Stimulated activated CD4-positive, alpha-beta T cell treated with anti-CD3 and anti-CD28 coated beads, TNF-alpha, amount 100 ng/mL, for 24 hours (primary cell): ENCODE data around the gene SPINK4.

Experiments
- DNase-seq, 3 experiments: peaks; one replicate each; pipeline ENCODE4 v3.0.0-alpha.2; 2020; ENCODE audit warnings: low read depth in 3 of 3

The SPINK4 gene, protein sequence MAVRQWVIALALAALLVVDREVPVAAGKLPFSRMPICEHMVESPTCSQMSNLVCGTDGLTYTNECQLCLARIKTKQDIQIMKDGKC

DNA sequence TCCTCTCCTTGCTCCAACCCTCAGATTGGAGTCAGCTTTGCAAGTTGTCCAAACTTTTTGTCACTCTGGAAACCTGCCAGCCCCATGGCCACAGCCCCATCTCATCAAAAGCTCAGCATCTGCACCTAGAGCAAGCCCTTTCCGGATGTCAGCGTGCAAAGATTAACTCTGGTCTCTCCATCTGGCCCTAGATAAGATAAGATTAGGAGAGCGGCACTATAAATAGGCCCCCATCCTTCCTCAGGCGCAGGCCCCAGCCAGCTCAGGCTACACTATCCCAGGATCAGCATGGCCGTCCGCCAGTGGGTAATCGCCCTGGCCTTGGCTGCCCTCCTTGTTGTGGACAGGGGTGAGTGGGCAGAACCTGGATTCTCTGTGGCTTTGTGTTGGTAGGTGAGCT lies at the start of gene SPINK4:
Gene SPINK4 (plus strand): TSS at position 247 of the 400 bp plus-strand sequence. CDS start 42 bp downstream, at position 289.
- no peak for DNase-seq

DNA sequence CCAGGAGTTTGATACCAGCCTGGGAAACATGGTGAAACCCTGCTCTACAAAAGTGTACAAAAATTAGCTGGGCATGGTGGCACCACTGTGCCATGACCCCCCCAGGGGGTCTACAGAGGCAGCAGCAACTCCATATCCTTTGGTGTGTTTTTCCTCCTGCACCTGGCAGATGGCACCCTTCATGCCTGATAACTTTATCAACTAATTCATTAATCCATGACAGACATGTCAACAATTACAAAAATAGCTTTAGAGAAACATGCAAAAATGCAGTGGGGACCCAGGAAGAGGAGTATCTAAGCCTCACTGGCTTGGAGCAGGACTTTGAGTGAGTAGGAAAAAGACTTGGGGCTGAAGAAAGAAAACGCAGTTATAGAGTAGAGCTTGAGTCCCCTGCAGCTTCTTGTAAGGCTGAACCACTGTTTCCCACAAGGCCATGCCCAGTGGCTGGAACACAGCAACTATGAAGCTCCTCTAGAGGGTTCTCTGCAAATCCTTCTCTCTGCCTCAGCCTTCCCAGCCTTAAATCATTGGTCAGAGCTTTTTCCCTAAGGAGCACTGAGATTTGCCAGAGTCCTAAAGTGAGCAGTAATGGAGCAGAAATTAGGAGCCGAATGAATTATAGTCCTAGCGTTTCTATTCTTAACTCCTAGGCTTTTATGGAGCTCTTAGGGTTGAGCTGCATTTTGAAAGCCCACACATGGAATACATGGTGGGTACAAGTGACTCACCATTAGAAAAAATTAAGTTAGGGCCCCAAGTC lies 47.3 kb upstream of the SPINK4 start:
- DNase-seq: no peak

DNA sequence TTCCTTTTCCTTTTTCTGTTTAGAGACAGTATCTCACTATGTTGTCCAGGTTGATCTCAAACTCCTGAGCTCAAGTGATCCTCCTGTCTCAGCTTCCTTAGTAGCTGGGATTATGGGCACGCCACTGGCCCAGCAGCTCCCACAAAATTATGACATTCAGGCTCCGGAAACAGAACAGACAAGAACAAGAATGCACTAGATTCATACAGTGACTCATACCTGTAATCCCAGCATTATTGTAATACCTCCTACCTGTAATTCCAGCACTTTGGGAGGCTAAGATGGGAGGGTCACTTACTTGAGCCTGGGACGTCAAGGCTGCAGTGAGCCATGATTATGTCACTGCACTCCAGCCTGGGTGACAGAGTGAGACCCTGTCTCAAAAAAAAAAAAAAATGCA lies 46.1 kb upstream of the SPINK4 start:
- no peak for DNase-seq

DNA sequence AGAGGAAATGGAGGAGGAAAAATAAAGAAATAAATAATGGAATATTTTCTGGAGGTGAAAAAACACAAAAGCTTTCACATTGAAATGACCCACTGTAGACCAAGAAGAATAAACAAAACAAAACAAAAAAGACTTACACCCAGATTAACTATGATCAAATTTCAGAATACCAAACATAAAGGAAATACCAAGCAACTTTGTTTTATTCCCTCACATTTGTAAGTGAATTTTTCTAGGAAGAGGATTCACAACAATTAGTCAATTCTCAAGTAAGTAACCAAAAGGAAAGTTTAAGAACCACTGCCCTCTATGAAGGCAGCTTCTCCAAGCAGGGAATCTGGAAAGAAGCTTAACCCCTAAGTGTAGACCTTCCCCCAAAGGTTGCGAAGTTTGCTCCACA lies 43.2 kb upstream of the SPINK4 start:
- DNase-seq: no peak

DNA sequence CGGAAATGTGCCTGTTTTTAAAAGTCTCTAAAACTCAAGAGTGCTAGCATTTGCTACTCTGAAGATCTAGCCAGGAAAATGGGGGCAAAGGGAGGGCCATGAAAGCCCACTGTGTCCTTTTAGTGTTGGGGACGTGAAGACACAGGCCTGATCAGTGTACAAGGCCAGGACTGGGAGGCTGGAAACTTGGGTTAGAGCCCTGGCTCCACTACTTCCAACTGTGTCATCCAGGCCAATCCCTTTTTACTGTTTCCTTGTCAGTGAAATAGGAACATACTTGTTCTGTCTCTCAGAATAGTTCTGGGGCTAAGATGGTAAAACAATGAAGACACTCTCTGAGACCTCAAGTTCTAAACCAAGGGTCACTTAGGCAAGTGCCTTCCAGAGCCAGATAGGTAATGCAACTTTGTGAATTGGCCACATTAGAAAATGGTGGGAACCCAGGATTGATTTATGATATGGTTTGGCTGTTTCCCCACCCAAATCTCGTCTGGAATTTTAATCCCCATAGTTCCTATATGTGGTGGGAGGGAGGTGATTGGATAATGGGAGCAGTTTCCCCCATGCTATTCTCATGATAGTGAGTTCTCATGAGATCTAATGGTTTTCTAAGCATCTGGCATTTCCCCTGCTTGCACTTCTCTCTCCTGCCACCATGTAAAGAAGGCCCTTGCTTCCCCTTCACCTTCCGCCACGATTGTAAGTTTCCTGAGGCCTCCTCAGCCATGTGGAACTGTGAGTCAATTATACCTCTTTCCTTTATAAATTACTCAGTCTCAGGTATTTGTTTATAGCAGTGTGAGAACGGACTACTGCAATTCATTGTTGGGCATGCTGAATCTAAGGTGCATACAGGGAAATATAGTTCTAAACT lies 42.5 kb upstream of the SPINK4 start:
- DNase-seq: no peak

DNA sequence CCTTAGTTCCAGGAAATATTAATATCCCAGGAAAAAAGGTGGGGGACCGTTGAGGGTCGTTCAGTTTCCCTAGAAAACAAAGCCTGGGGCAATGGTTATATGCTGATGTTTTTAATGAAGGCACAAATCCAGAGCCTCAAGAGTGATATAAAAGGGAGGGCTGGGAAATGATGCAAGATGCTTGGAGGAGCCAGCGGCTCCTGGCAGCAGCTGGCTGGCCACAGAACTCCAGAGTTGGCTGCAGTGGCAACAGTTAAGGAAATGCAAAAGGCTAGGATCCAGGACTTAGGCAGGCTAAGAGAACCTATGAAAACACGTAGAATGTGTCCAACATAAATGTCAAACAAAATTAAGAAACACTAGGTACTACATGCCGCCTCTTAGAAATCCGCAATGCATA lies 41.8 kb upstream of the SPINK4 start:
- no peak for DNase-seq

DNA sequence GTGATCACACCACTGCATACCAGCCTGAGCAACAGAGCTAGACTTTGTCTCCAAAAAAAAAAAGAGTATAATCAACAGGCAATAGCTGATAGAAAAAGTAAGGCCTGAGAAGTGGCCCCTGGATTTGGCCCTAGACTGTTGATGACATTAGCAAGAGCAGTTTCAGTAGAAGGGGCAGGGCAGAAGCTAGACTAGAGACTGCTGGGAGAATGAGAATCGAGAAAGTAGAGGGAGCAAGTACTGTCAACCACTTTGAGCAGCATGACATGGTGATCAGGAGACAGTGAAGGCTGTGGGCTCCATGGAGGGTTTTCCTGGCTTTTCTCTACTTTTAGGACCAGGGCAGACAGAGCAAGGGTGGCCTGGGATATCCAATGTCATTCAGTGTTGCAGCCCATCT lies 37.9 kb upstream of the SPINK4 start:
- no peak for DNase-seq

DNA sequence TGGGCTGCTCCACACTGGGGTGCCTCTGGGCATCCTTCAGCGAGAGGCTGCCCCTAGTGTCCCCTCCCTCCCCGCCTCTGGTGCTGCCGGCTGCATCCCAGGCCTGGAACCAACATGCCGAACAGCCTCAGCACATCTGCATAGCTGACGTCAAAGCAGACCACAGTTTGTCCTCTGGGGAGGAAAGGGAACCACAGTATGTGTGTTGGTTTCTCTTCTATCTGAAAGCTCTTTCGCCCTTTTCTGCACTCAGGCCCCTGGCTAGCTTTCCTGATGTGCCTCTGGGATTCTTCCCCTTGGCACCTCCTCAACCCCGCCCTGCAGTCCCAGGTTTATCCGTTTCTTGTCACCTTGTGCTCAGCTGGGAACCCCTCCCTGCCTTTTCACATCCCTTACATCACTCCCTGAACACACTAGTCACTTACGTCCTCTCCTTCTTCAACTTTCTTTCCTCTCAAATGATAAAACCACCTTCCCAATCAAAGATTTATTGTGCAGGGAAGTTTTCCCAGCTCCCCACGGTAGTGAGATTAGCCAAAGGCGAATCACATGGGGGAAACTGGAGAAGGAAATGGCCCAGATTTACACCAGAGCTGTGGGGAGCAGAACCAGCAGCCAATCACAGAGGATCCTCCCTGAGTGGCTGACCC lies 37.3 kb upstream of the SPINK4 start:
- peak in 1 of 3 experiments; percentile 6 for DNase-seq

DNA sequence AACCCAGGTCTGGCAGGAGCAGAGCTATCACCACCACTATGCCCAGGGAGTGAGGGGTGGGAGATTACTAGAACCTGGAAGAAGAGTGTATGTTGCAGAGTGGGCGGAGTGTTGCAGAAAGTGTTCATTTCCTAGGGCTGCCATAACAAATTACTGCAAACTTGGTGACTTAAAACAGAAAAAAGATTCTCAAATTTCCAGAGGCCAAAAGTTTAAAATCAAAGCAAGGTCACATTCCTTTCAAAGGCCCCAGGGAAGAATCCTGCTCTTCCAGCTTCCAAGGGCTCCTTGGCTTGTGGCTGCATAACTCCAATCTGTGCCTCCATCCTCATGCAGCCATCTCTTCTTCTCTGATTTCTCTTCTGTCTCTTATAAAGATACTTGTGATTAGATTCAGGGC lies 30.6 kb upstream of the SPINK4 start:
- DNase-seq: no peak

DNA sequence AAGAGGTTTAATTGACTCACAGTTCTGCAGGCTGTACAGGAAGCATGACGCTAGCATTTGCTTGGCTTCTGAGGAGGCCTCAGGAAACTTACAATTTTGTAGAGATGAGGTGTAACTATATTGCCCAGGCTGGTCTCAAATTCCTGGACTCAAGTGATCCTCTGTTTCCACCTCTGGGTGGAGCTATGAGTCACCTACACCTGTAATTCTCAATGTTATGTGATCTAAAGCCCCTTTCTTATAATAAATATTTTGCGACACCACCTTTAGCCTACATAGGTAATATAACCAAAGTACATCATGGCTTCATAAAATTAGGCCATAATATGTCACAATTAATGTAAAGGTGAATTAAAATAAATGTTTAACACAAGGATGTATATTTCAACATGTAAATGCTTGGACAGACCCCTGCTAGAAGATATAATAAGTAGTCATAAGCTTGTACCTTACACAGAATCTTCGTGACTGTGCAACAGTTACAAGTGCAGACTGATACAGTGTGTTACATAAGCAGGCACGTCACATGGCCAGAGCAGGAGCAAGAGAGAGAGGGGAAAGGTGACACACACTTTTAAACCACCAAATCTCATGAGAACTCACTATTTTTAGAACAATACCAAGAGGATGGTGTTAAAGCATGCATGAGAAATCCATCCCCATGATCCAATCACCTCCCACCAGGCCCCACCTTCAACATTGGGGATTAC lies 29.8 kb upstream of the SPINK4 start:
- DNase-seq: no peak

DNA sequence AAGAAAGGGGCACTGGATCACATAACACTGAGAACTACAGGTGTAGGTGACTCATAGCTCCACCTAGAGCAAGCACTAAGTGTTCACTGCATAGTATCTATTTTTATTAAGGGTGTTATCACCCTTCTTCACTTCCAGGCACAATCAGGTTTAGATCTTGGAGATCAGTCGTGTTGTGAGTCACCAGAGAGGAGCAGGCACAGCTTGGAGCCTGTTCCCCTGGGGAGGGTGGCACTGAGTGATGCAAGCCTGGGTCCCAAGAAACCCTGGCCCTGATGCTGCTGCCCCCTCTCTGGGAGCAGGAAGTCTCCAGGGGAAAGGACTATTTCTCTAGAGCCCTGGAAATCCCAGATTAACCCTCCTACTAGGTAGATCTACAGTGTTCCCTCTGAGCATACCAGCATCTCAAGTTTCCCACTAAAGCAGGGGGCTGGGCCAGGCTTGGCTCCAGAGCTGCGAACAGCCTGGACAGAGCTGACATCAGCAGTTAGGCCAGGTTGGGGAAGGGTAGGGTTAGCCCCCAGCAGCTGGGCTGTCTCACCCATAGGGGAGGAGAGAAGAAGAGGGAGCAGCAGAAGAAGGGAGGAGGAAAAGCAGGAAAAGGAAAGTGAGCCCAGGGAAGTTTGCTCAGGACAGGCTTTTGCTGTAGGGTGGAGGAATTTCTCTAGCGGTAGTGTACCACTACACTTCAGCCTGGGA lies 28.1 kb upstream of the SPINK4 start:
- DNase-seq: no peak

DNA sequence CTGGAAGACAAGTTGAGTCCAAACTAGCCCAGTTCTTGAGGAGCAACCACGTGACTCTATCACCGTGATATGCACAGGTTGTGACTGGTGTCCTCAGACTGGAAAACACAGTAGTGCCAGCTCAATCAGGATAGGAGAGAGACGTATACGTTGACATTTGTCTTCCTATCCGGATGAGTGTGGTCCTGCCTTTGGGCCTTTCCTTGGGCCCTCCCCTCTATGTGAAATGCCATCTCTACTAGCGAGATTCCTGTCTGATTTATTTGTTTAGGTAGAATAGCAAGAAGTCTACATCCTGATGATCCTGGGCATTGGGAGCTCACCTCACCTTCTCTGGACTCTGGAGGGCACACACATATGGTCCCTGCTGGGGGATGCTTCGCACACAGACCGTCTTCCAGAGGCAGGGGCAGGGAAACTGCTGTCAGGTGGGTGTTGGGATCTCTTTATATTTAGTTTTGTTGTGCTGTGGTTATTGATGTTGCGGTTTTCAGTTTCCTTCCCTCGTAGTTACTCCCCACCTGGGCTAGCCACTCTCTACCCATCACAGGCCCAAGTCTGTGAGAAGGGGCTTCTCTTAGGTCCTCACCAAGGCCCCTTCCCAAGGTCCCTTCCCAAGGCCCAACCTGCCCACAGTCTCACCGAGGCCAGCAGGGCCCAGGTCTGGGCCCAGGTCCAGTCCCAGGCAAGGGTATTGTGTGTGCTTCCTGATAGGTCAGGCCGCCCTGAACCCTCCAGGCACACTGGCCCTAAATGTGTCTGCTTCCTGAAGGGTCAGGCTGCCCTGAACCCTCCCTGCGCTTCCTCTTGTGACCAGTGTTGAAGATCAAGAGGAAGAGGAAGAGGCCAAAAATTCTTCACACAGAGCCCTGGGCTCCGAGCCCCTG lies 19.0 kb upstream of the SPINK4 start:
- no peak for DNase-seq

DNA sequence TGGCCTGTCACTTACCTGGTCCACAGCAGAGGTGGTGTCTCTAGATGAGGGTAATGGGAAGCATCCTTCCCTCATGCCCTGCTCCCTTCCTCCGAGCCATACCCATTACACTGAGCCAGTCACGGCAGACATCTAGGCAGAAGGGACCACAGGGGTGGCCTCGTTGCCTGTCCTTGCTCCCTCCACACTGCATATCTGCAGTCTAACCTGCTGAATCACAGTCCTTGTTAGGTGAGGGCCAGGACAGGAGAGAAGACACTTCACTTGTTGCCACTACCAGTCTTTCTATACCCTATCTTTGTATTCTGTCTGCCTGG lies 18.4 kb upstream of the SPINK4 start:
- DNase-seq: no peak

DNA sequence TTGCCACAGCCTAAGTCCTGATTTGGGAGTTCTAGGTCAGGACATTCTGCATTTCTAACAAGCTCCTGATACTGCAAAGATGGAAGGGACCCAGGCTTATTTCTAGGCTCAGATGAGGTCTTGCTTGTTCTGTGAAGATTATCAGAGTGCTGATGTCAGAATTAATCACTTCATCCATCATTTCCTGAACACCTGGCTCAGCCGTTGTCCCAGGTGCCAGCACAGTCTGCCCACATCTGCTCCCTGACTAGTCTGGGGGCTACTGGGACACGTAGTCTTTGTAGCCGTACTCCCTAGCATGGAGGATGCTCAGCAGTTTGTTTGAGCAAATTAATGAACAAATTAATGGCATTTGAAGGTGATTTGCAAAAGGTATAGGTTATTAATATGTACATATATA lies 17.9 kb upstream of the SPINK4 start:
- no peak for DNase-seq

DNA sequence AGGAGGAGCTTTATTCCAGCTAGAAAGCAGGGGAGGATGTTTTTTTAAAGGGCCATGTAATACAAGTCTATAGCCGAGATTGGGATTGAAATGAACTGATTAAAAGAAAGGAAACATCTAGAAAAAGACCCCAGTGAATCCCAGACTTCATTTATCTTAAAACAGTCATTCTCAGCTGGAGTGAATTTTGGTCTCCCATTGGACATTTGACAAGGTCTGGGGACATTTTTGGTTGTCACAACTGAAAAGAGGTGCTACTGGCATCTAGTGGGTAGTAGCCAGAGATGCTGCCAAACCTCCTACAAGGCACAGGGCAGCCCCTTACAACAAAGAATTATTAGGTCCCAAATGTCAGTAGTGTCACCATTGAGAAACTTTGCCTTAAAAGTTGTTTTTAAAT lies 16.3 kb upstream of the SPINK4 start:
- no peak for DNase-seq

DNA sequence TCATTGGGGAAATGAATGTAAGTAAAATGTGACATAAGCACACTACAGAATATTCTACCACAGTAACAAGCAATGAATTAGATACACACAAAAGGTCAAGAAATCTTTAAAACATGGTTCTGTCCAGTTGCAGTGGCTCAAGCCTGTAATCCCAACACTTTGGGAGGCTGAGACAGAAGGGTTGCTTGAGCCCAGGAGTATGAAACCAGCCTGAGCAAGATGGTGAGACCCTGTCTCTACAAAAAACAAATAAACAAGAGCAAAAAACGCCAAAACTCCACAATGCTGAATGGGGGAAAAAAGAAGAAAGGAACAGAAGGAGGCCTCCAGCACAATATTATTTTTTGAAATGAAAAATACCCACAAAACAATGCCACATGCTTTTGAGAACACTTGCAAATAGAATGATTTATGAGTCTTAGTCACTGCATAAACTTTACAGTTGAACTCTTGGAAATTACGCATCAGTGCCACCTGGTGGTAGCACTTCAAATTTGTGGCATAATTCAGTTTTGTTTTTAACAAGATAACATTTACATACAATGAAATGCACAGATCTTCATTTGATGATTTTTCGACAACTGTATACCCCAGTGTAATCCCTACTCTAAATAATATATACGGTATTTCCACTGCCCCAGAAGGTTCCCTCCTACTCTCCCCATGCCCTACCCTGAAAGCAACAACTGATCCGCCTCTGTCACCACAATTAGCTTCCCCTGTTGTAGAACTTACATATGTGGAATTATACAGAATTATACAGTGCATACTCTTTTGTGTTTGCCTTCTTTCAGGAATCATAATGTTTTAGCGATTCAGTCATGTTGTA lies 14.4 kb upstream of the SPINK4 start:
- peak; percentile 48 to 66 (median 52) for DNase-seq

DNA sequence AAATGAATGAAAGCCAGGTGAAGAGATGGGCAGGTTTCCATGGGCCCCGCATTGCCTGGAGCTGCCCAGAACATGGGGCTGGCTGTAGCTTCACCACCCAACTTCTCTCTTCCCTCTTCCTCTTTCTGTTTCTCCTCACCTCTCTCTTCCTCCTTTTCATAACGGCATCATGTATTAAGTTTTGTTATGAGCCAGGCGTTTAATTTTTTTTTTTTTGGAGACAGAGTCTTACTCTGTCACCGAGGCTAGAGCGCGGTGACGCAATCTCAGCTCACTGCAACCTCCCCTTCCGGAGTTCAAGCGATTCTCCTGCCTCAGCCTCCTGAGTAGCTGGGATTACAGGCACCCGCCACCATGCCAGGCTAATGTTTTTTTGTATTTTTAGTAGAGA lies 13.0 kb upstream of the SPINK4 start:
- DNase-seq: no peak

DNA sequence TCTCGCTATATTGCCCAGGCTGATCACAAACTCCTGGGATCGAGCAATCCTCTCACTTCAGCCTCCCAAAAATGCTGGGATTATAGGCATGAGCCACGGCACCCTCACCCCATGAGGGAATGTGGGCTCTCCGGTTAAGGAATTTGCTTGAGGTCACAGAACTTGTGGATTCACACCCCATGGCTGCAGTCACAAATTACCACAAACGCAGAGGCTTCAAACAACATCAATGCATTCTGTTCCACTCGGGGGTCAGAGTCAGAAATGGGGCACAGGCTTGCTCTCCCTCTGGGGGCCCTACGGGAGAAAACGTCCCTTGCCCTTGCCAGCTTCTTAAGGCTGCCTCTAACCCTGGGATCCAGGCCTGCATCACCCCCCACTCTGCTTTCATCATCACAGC lies 12.2 kb upstream of the SPINK4 start:
- DNase-seq: no peak

DNA sequence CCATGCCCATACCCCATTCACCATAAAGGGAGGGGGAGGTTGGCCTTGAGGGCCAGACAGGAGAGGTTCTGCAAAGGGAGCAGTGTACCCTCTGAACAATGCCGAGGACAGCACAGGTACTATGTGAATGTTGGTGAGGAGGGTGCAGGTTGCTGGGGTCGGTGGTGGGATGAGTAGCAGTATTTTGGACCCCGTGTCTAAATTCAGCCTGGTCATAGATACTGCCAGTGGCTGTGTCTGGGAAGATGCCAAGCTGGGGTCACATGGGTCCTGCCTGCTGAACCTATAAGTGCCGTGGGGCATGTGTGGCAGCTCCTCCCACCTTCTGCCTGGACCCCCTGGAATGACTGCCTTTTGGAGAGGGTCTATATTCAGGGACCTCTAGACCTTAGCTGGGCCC lies 11.4 kb upstream of the SPINK4 start:
- DNase-seq: no peak
